T-cell (primary cell): Measurements from ENCODE around the gene F2R. TPM values are rescaled to one million over a fixed set of nuclear protein-coding genes. Genes with fewer than 3 reads are reported as not detected.

Experiments used
- ATAC-seq, 4 experiments: fragments of 200-7000 bp in 3 of 4; fragments of 150-1000 bp in 1 of 4; cut with Tn5 transposase; replicated peaks in 1 of 4; 1 replicate in 3 of 4; 2 replicates in 1 of 4; pipeline ENCODE4 v1.10.0; 2021; ENCODE audit warnings: moderate library complexity in 3 of 4, mild to moderate bottlenecking in 2 of 4, moderate number of reproducible peaks in 1 of 4
- CTCF ChIA-PET, 2 donors: fragments of 300-600 bp; sonication (Branson Sonifier 250); formaldehyde crosslinking; loops; one replicate each; lab custom pipeline; 2022; ENCODE audit warnings: antibody characterized with exemption in 2 of 2; lab: Charles Lee
- POLR2A ChIA-PET, 2 donors: fragments of 300-600 bp; sonication (Branson Sonifier 250); formaldehyde crosslinking; loops; one replicate each; lab custom pipeline; 2022; ENCODE audit warnings: antibody characterized with exemption in 2 of 2; lab: Charles Lee
- DNase-seq, 35 experiments: peaks; one replicate each; pipeline versions ENCODE4 v3.0.0 to v3.0.0-alpha.2; 2013 to 2023
- H3K27ac ChIP-seq: one replicate; pipeline ENCODE4 v1.5.1; 2013; ENCODE audit warnings: low read length
- H3K27me3 ChIP-seq, 2 experiments: replicated peaks in 1 of 2; 1 replicate in 1 of 2; 2 replicates in 1 of 2; pipeline versions ENCODE4 v1.6.1 to v1.7.0; 2013; ENCODE audit warnings: low read length in 1 of 2, mixed read lengths in 1 of 2; ENCODE audit not compliant: control insufficient read depth in 2 of 2, insufficient read depth in 2 of 2; ENCODE audit errors: extremely low read depth in 1 of 2
- H3K36me3 ChIP-seq, 2 donors: 1 replicate in 1 of 2; 2 replicates in 1 of 2; pipeline versions ENCODE4 v1.6.1 to v1.7.0; 2013; ENCODE audit warnings: low read length in 1 of 2; ENCODE audit not compliant: control insufficient read depth in 2 of 2, insufficient read depth in 1 of 2; ENCODE audit errors: extremely low read depth in 1 of 2
- H3K4me1 ChIP-seq, 2 experiments: 1 replicate in 1 of 2; 2 replicates in 1 of 2; pipeline versions ENCODE4 v1.6.1 to v1.7.0; 2013; ENCODE audit warnings: low read length in 2 of 2, mixed read lengths in 1 of 2; ENCODE audit not compliant: insufficient read depth in 2 of 2, control insufficient read depth in 1 of 2; ENCODE audit errors: extremely low read depth in 1 of 2
- H3K4me3 ChIP-seq, 2 donors: 1 replicate in 1 of 2; 2 replicates in 1 of 2; pipeline versions ENCODE4 v1.5.1 to v1.7.0; 2013; ENCODE audit warnings: mild to moderate bottlenecking in 2 of 2, low read length in 1 of 2, moderate library complexity in 1 of 2; ENCODE audit not compliant: control insufficient read depth in 1 of 2; ENCODE audit errors: extremely low read depth in 1 of 2
- H3K9me3 ChIP-seq: 2 replicates; pipeline ENCODE4 v1.7.0; 2013
- H3K27ac Mint-ChIP-seq, 2 donors: one replicate each; pipeline ENCODE4 v1.8.0; 2020 to 2021; ENCODE audit warnings: mild to moderate bottlenecking in 2 of 2, mixed read lengths in 2 of 2
- H3K27me3 Mint-ChIP-seq, 2 donors: one replicate each; pipeline ENCODE4 v1.8.0; 2021 to 2022; ENCODE audit warnings: mixed read lengths in 2 of 2
- H3K36me3 Mint-ChIP-seq: one replicate; pipeline ENCODE4 v1.8.0; 2021; ENCODE audit warnings: mixed read lengths
- H3K4me1 Mint-ChIP-seq, 3 donors: one replicate each; pipeline ENCODE4 v1.8.0; 2020 to 2022; ENCODE audit warnings: mixed read lengths in 3 of 3, mild to moderate bottlenecking in 1 of 3
- H3K4me3 Mint-ChIP-seq, 3 donors: one replicate each; pipeline ENCODE4 v1.8.0; 2020 to 2022; ENCODE audit warnings: mild to moderate bottlenecking in 3 of 3, mixed read lengths in 3 of 3, moderate library complexity in 3 of 3
- H3K9me3 Mint-ChIP-seq, 3 donors: one replicate each; pipeline ENCODE4 v1.8.0; 2020 to 2022; ENCODE audit warnings: mixed read lengths in 3 of 3
- WGBS: methylation state at CpG from one replicate; pipeline ENCODE4 v1.1.5; 2013; ENCODE audit warnings: missing lambda C conversion rate; ENCODE audit not compliant: insufficient coverage; 5-methylcytosine and 5-hydroxymethylcytosine counted together
- total RNA-seq, 35 experiments: library from RNA in 6 of 35; stranded (reverse) in 6 of 35; fragments of 120-200 nt in 1 of 35; gene quantifications; one replicate each; pipeline versions ENCODE4 v1.2.1 to v1.2.4 and lab custom pipeline; 2013 to 2026

F2R gene
- total RNA-seq, 5 donors from 2014 or later (not counting 1 experiment from before 2014, with no cell fraction given): 4.3 to 16.3 (median 9.6) TPM

DNA sequence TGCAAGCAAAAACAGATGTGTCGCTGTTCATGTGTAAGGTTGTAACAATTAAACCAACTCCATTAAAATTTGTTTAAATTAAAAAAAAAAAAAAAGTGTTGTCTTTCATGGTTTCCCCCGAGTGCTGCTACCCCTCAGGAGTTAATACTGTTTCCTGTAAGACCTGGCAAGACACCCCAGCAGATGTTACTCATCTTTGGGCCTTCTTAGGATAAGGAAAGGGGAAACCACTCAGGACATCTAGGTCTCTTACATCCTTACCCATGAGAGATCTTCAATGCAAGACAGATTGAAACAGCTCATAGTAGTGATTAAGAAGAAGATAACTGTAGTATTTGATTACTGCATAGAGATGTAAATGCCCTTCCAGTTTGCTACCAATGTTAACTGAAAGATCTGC, 33.5 kb upstream of the F2R start:
- WGBS: no CpG with 5 or more reads among the region's 2 CpGs

GRCh38 chr5:76683816-76684731, 31.9 kb upstream of the F2R start:
- ATAC-seq: no peak
- Histone ChIP-seq H3K36me3 (peaks cover 4 to 47% of the 10 kb centered on the region in 2 donors), H3K4me1 (no peaks in the 10 kb centered on the region), H3K27me3 (no peaks in the 10 kb centered on the region), H3K9me3 (no peaks in the 10 kb centered on the region), H3K4me3 (no peak overlapping the region), H3K27ac (no peak overlapping the region)
- no peak for DNase-seq
- ChIA-PET POLR2A (interaction anchor here in 1 of 2 donors (0.6 kb wide), 1 partner anchor 540 kb away, joined by 4 read pairs; no protein-coding TSS in a partner anchor), CTCF (interaction anchor here in 1 of 2 donors (1.6 kb wide), 1 partner anchor 90 kb away, joined by 7 read pairs; no protein-coding TSS in a partner anchor)
- peak overlapping the region in 1 of 2 donors; percentile 24 for H3K27ac Mint-ChIP-seq
- H3K4me1 Mint-ChIP-seq: peaks cover 0 to 9% (median 0%) of the 10 kb centered on the region in 3 donors
- H3K9me3 Mint-ChIP-seq: no peaks in the 10 kb centered on the region
- peaks cover 65% of the 10 kb centered on the region for H3K36me3 Mint-ChIP-seq
- H3K4me3 Mint-ChIP-seq: no peak overlapping the region
- WGBS: no CpG with 5 or more reads among the region's 9 CpGs
- no peaks in the 10 kb centered on the region for H3K27me3 Mint-ChIP-seq

More for the DNA sequence above, 33.5 kb upstream of the F2R start:
- ChIA-PET CTCF (interaction anchor here in 1 of 2 donors (1.1 kb wide), 1 partner anchor 92 kb away, joined by 4 read pairs; no protein-coding TSS in a partner anchor), POLR2A (interaction anchor here in 1 of 2 donors (0.6 kb wide), 1 partner anchor 25 kb away, joined by 3 read pairs; no protein-coding TSS in a partner anchor)
- Histone ChIP-seq H3K27me3 (no peaks in the 10 kb centered on the region), H3K4me1 (no peaks in the 10 kb centered on the region), H3K9me3 (no peaks in the 10 kb centered on the region), H3K4me3 (no peak overlapping the region), H3K36me3 (peaks cover 4 to 47% of the 10 kb centered on the region in 2 donors), H3K27ac (no peak overlapping the region)
- no peaks in the 10 kb centered on the region for H3K9me3 Mint-ChIP-seq
- no peaks in the 10 kb centered on the region for H3K27me3 Mint-ChIP-seq
- ATAC-seq (no peak), DNase-seq (no peak)
- H3K4me1 Mint-ChIP-seq: peaks cover 0 to 9% (median 0%) of the 10 kb centered on the region in 3 donors
- H3K27ac Mint-ChIP-seq: no peak overlapping the region
- H3K4me3 Mint-ChIP-seq: no peak overlapping the region
- H3K36me3 Mint-ChIP-seq: peaks cover 68% of the 10 kb centered on the region

- H3K27me3 Mint-ChIP-seq: no peaks in the 10 kb centered on the region
- H3K36me3 Mint-ChIP-seq: peaks cover 63% of the 10 kb centered on the region
- H3K4me1 Mint-ChIP-seq: peaks cover 0 to 9% (median 0%) of the 10 kb centered on the region in 3 donors
- Histone ChIP-seq H3K27me3 (no peaks in the 10 kb centered on the region), H3K27ac (no peak overlapping the region), H3K9me3 (no peaks in the 10 kb centered on the region), H3K4me3 (no peak overlapping the region), H3K4me1 (no peaks in the 10 kb centered on the region), H3K36me3 (peaks cover 4 to 48% of the 10 kb centered on the region in 2 donors)
- ChIA-PET CTCF (interaction anchor here in 1 of 2 donors (1.6 kb wide), 1 partner anchor 89 kb away, joined by 7 read pairs; no protein-coding TSS in a partner anchor), POLR2A (interaction anchor here in 1 of 2 donors (0.6 kb wide), 1 partner anchor 541 kb away, joined by 4 read pairs; no protein-coding TSS in a partner anchor)
- H3K4me3 Mint-ChIP-seq: no peak overlapping the region
- no peak for DNase-seq
- no peaks in the 10 kb centered on the region for H3K9me3 Mint-ChIP-seq
- WGBS: 100% methylated on average over 1 of the region's 5 CpGs
- no peak for ATAC-seq
- H3K27ac Mint-ChIP-seq: no peak overlapping the region
These were observed 31.0 kb upstream of the F2R start for GRCh38 chr5:76684756-76685519.

- H3K4me3 ChIP-seq: no peak overlapping the region
- peaks cover 0 to 5% (median 0%) of the 10 kb centered on the region in 3 donors for H3K4me1 Mint-ChIP-seq
- no peak overlapping the region for H3K27ac Mint-ChIP-seq
- ATAC-seq: no peak
- no peaks in the 10 kb centered on the region for H3K4me1 ChIP-seq
- no peaks in the 10 kb centered on the region for H3K9me3 ChIP-seq
- no peak for DNase-seq
- peaks cover 4 to 53% of the 10 kb centered on the region in 2 donors for H3K36me3 ChIP-seq
- H3K27me3 ChIP-seq: no peaks in the 10 kb centered on the region
- no peak overlapping the region for H3K4me3 Mint-ChIP-seq
- CTCF ChIA-PET: no interaction called here
- peaks cover 63% of the 10 kb centered on the region for H3K36me3 Mint-ChIP-seq
- no peaks in the 10 kb centered on the region for H3K27me3 Mint-ChIP-seq
- H3K27ac ChIP-seq: no peak overlapping the region
- H3K9me3 Mint-ChIP-seq: no peaks in the 10 kb centered on the region
- 100% methylated on average over 2 of the region's 3 CpGs for WGBS
- POLR2A ChIA-PET: no interaction called here
These were observed 30.2 kb upstream of the F2R start for GRCh38 chr5:76685704-76686103.

DNA sequence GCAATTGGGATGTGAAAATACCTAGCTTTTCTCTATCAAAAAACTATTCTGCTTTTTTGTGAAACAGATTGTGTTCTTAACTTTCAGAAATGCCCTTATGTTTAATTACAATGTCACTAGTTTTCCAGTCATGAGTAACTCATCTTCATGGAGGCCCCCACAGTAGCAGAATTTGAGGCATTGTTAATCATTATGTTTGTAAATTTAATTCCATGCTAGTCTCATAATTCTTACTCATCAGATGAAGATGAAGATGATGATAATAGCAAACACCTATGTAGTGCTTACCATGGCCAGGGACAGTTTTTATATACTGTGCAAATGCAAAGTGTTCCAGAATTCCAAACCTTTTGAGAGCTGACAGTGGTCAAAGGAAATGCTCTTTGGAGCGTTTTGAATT, 27.7 kb upstream of the F2R start:
- Mint-ChIP-seq H3K27ac (no peak overlapping the region), H3K4me1 (peaks cover 0 to 5% (median 2%) of the 10 kb centered on the region in 3 donors), H3K27me3 (no peaks in the 10 kb centered on the region), H3K9me3 (no peaks in the 10 kb centered on the region), H3K4me3 (no peak overlapping the region), H3K36me3 (peaks cover 72% of the 10 kb centered on the region)
- Histone ChIP-seq H3K9me3 (no peaks in the 10 kb centered on the region), H3K27me3 (no peaks in the 10 kb centered on the region), H3K36me3 (peaks cover 4 to 62% of the 10 kb centered on the region in 2 donors), H3K4me1 (no peaks in the 10 kb centered on the region), H3K4me3 (no peak overlapping the region), H3K27ac (no peak overlapping the region)
- DNase-seq (no peak), ATAC-seq (no peak)
- 100% methylated on average over 1 of the region's 1 CpG for WGBS
- CTCF ChIA-PET: interaction anchor here in 1 of 2 donors (1.0 kb wide), 1 partner anchor 58 kb away, joined by 5 read pairs; no protein-coding TSS in a partner anchor
- POLR2A ChIA-PET: no interaction called here

DNA sequence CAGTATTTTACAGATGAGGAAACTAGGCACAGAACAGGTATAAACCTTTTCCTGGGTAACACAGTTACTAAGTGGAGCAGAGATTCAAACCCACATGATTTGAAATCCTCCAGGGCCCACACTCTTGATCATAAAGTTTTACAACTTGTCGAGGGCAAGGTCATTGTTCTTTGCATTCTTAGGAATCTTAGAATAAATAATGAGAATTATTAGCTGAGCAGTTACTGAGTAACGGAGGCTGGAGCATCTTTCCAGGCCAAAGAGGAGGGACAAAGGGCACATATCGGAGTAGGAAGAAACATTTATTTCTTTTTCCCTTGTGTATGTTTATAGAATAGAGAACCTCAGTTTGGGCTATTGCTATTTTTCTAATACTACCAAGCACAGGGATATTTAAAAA, 27.1 kb upstream of the F2R start:
- H3K27ac Mint-ChIP-seq: no peak overlapping the region
- peaks cover 1 to 64% of the 10 kb centered on the region in 2 donors for H3K36me3 ChIP-seq
- no CpG with 5 or more reads among the region's 3 CpGs for WGBS

More for the DNA sequence above, 27.1 kb upstream of the F2R start:
- H3K36me3 Mint-ChIP-seq: peaks cover 68% of the 10 kb centered on the region
- Histone ChIP-seq H3K27me3 (no peaks in the 10 kb centered on the region), H3K4me3 (no peak overlapping the region), H3K27ac (no peak overlapping the region), H3K9me3 (no peaks in the 10 kb centered on the region), H3K4me1 (no peaks in the 10 kb centered on the region)
- ChIA-PET CTCF (no interaction called here), POLR2A (interaction anchor here in 1 of 2 donors (0.7 kb wide), 1 partner anchor 32 kb away, joined by 3 read pairs; no protein-coding TSS in a partner anchor)
- no peak overlapping the region for H3K4me3 Mint-ChIP-seq
- peaks cover 0 to 5% (median 2%) of the 10 kb centered on the region in 3 donors for H3K4me1 Mint-ChIP-seq
- no peaks in the 10 kb centered on the region for H3K9me3 Mint-ChIP-seq
- no peaks in the 10 kb centered on the region for H3K27me3 Mint-ChIP-seq
- no peak for DNase-seq
- ATAC-seq: no peak
